ENCODE data around the gene KCNJ1. TPM values are rescaled to one million over a fixed set of nuclear protein-coding genes. Genes with fewer than 3 reads are reported as not detected.

Gene KCNJ1
- total RNA-seq, 2 experiments from 2014 or later: not detected

DNA sequence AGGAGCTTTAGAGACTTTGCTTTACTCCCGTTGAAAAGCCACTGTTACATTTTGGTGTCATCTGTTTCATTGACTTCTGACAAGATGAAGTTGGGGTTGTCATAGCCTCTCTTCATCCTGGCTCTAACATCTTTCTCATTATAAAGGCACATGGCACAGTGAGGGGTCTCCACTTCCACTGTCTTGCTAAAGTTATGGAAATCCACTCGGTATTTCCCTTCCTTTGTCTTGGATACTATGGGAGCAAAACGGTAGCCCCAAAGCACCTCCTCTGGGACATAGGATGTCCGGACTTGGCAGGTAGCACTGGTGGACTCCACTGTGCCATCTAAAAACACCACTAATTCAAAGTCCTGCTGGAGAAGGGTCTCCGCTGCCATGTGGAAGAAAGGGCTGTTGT lies 28.0 kb downstream of the KCNJ1 start:
- peaks cover 67% of the 10 kb centered on the region for H3K4me1 Mint-ChIP-seq (ENCODE audit: low read depth)

DNA sequence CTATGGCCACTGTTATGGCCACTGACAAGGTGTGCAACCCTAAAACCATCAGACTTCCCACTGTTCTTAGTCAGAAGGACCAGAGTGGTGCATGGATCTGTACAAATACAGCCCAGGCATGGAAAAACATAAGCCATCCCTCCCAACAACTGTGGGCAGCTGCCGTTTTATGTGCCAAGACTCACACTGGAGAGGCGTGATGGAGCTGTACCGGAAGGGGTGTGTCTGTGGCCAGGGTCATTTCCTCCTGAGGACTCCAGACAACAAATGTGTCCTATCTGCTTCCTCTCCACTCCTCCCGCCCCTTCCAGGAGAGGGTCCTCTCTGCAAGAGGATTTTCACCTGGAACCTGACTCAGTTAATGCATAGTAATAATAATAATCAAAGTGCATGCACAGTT lies 29.5 kb downstream of the KCNJ1 start:
- no peak overlapping the region for H3K27ac Mint-ChIP-seq
- H3K9me3 Mint-ChIP-seq: no peaks in the 10 kb centered on the region
- intact Hi-C loops (cut with micrococcal nuclease): loop anchor here (10.0 kb wide), 1 partner anchor 1923 kb away; no protein-coding TSS in a partner anchor
- peak; percentile 57 for DNase-seq
- H3K4me1 Mint-ChIP-seq (ENCODE audit: low read depth): peaks cover 53% of the 10 kb centered on the region
- ChIA-PET POLR2A (no interaction called here), CTCF (interaction anchor here (0.8 to 2.1 kb wide), 2 partner anchors 11 to 21 kb away, joined by 3 to 10 read pairs; no protein-coding TSS in a partner anchor)
- no peak overlapping the region for H3K4me3 Mint-ChIP-seq
- no peaks in the 10 kb centered on the region for H3K36me3 Mint-ChIP-seq
- no peaks in the 10 kb centered on the region for H3K27me3 Mint-ChIP-seq

More for the DNA sequence above, 28.0 kb downstream of the KCNJ1 start:
- no peak for DNase-seq
- Mint-ChIP-seq H3K27me3 (no peaks in the 10 kb centered on the region), H3K9me3 (no peaks in the 10 kb centered on the region), H3K4me3 (no peak overlapping the region), H3K36me3 (no peaks in the 10 kb centered on the region), H3K27ac (no peak overlapping the region)
- CTCF ChIA-PET: interaction anchor here (2.1 to 2.8 kb wide), 2 partner anchors 9 to 682 kb away, joined by 10 to 11 read pairs; no protein-coding TSS in a partner anchor
- POLR2A ChIA-PET: no interaction called here
- intact Hi-C loops (cut with micrococcal nuclease): loop anchor here (10.0 kb wide), 1 partner anchor 1924 kb away; no protein-coding TSS in a partner anchor

DNA sequence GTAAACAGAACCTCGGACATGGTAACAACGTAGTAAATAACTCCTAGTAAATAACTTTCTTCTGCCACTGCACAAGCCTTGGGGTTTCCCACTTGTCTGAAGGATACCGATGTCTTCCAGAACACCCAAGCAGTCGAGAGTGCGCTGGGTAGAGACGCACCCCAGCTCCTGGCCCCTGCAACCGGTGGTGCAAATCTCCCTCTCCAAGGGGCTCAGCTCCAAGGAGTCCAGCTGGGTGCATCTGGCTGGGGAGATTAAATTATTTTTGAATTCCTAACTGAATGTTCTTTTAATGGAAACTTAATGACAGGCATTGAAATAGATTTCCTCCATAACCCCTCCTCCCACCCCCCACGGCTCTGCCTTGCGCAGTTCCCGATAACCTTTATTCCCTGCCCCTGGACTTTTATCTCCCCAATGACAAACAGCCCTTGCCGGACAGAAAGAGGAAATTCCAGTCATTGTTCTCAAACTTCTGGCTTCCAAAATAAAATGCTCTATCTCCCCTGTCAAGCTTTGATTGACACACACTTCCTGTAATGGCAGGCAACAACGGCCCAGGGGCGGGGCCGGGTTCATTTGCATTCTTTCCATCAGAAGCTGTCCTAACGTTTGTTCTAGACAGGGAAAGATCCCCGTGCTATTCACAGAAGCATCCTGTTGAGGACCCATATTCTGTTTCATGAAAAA lies 31.2 kb downstream of the KCNJ1 start:
- no peaks in the 10 kb centered on the region for H3K36me3 Mint-ChIP-seq
- H3K27ac Mint-ChIP-seq: no peak overlapping the region
- H3K27me3 Mint-ChIP-seq: no peaks in the 10 kb centered on the region
- ChIA-PET CTCF (interaction anchor here (2.3 kb wide), 1 partner anchor 678 kb away, joined by 6 read pairs; no protein-coding TSS in a partner anchor), POLR2A (no interaction called here)
- intact Hi-C loops (cut with micrococcal nuclease): loop anchor here (10.0 kb wide), 1 partner anchor 1921 kb away; no protein-coding TSS in a partner anchor
- no peaks in the 10 kb centered on the region for H3K9me3 Mint-ChIP-seq
- DNase-seq: no peak
- H3K4me3 Mint-ChIP-seq: no peak overlapping the region
- peaks cover 44% of the 10 kb centered on the region for H3K4me1 Mint-ChIP-seq (ENCODE audit: low read depth)

DNA sequence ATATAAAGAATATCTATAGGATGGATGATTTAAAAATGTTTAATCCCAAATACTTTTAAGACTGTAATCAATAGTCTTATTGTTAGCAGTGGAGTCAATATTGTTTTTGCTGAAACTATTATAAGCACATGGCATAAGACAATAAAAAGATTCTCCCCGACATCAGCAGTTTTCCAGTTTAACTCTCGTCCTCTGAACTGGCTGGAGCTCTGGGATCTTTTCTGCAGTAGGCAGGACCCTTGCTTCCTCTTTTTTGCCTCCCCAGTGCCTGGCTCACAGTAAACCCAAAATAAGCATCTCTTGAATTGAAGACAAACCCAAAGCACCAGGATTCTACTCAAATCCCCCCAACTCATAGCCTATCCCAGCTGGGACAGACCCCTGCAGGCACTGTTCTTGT lies 32.9 kb downstream of the KCNJ1 start:
- peaks cover 41% of the 10 kb centered on the region for H3K4me1 Mint-ChIP-seq (ENCODE audit: low read depth)
- intact Hi-C loops (cut with micrococcal nuclease): loop anchor here (5.0 to 10.0 kb wide), 3 partner anchors 307 to 1919 kb away; no protein-coding TSS in a partner anchor
- CTCF ChIA-PET: no interaction called here

DNA sequence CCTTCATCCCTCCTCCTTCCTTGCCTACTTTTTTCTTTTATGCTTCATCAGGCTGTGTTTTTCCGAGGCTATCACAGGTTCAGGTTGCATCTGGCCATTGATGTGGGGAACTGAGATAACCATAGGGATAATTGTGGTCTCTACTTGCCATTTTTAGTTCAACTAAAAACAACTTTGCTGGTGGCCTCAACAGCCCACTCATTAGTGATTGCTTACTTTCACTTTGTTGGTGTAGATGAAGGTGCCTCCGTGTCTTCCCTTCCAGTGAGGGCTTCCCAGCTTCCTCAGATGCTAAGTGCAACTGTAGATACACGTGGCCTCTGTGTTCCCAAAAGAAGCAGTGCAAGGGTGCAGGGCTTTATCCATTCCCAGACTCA lies 35.0 kb downstream of the KCNJ1 start:
- DNase-seq: no peak
- no peak overlapping the region for H3K4me3 Mint-ChIP-seq
- H3K9me3 Mint-ChIP-seq: no peaks in the 10 kb centered on the region
- no peaks in the 10 kb centered on the region for H3K36me3 Mint-ChIP-seq
- POLR2A ChIA-PET: no interaction called here
- intact Hi-C loops (cut with micrococcal nuclease): loop anchor here (5.0 to 10.0 kb wide), 3 partner anchors 305 to 1917 kb away; no protein-coding TSS in a partner anchor
- H3K27ac Mint-ChIP-seq: no peak overlapping the region
- H3K4me1 Mint-ChIP-seq (ENCODE audit: low read depth): peaks cover 21% of the 10 kb centered on the region
- no peaks in the 10 kb centered on the region for H3K27me3 Mint-ChIP-seq
- CTCF ChIA-PET: interaction anchor here (0.7 to 4.7 kb wide), 18 partner anchors 13 to 800 kb away, joined by 3 to 76 read pairs (median 12); no protein-coding TSS in a partner anchor

More for the DNA sequence above, 32.9 kb downstream of the KCNJ1 start:
- Mint-ChIP-seq H3K4me3 (no peak overlapping the region), H3K36me3 (no peaks in the 10 kb centered on the region), H3K9me3 (no peaks in the 10 kb centered on the region), H3K27ac (no peak overlapping the region), H3K27me3 (no peaks in the 10 kb centered on the region)
- no peak for DNase-seq
- POLR2A ChIA-PET: no interaction called here

DNA sequence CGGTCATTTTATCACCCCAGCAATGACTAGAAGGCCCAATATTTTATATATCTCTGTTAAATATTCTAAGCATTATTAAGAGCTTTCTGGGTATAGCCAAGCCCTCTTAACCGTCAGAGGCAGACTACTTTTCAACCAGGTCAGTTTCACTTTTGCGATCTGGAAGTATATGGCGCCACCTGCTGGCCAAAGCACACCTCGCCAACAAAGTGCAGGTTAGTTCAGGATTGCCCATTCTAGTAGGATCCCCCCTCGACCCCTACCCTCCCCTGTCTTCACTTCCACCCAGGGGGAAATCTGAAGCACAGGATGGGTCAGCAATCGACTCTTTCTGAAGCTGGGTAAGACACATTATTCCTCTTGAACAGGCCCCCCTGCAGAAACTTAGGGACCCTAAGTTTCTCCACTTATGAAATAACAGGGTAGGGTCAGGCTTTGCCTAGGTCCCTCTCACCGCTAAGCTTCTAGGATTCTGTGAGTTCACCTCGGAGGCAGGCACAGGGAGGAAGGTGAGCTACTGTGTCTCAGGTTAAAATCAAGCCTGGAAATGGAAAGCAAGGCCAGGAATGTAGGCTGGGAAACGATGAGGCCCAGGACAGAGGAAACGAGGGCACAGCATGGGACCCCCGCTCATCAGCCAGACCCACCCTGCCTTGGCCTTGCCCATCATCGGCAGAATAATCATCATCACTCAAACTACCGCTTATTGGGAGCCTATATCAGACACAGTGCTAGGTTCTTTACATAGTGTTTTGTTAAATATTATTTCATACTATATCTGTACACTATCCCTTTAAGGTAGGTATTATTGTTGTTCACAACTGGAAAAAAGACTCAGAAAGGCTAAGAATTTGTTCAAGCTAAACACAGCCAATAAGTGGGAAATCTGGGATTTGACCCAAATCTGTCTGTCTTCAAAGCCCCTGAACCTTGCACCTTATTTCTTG lies 35.6 kb downstream of the KCNJ1 start:
- H3K36me3 Mint-ChIP-seq: no peaks in the 10 kb centered on the region
- peaks cover 19% of the 10 kb centered on the region for H3K4me1 Mint-ChIP-seq (ENCODE audit: low read depth)
- H3K27me3 Mint-ChIP-seq: no peaks in the 10 kb centered on the region
- ChIA-PET CTCF (interaction anchor here (0.5 to 4.7 kb wide), 70 partner anchors 9 to 799 kb away, joined by 3 to 76 read pairs (median 4); no protein-coding TSS in a partner anchor), POLR2A (interaction anchor here (0.7 to 1.6 kb wide), 8 partner anchors 9 to 792 kb away, joined by 3 to 6 read pairs (median 4); partner anchors contain the start of gene FLI1)
- H3K9me3 Mint-ChIP-seq: no peaks in the 10 kb centered on the region
- intact Hi-C loops (cut with micrococcal nuclease): loop anchor here (1.0 to 10.0 kb wide), 13 partner anchors 28 to 1917 kb away; partner anchors contain the start of gene FLI1
- DNase-seq: peak; percentile 93
- H3K27ac Mint-ChIP-seq: peak overlapping the region; percentile 89
- H3K4me3 Mint-ChIP-seq: peak overlapping the region; percentile 30

DNA sequence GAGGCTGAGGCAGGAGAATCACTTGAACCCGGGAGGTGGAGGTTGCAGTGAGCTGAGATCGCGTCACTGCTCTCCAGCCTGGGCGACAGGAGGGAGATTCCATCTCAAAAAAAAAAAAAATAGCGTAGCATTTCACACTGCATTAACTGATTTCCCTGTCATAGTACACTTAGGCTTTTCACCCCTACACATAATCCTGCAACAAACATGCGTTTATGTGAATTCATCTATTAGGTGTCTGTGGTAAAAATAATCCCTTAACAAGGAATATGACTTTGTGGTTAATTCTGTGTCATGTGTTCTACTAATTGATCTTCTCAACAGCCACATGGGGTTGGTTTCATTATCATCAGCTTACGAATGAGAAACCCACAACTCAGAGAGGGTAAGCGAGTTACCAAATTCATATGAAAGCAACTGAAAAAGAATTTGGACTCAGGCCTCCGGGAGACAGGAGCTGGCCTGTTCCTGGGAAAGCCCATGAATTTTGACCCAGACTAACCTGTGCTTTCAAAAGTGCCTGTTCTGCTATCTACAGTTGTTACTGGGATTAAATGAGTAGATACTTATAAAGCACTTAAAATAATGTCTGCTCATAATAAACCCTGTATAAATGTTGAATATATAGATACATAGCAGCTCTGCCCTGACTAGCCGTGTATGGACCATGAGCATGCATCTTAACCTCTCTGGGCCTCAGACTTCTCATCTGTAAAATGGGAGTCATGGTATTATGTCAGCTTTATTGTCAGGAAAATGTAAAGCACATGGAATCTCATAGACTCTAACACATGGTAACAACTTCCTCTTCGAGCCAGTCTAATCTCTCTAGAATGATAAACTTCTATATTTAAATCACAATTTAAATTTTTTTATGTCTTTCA lies 36.6 kb downstream of the KCNJ1 start:
- H3K9me3 Mint-ChIP-seq: no peaks in the 10 kb centered on the region
- intact Hi-C loops (cut with micrococcal nuclease): loop anchor here (1.0 to 10.0 kb wide), 13 partner anchors 29 to 1916 kb away; partner anchors contain the start of gene FLI1
- ChIA-PET CTCF (interaction anchor here (0.5 to 4.7 kb wide), 75 partner anchors 9 to 801 kb away, joined by 3 to 76 read pairs (median 4); partner anchors contain the start of gene FLI1), POLR2A (interaction anchor here (0.6 to 1.6 kb wide), 11 partner anchors 10 to 791 kb away, joined by 3 to 6 read pairs (median 4); partner anchors contain the start of gene FLI1)
- peaks cover 19% of the 10 kb centered on the region for H3K4me1 Mint-ChIP-seq (ENCODE audit: low read depth)
- peak overlapping the region; percentile 89 for H3K27ac Mint-ChIP-seq
- H3K27me3 Mint-ChIP-seq: no peaks in the 10 kb centered on the region
- H3K36me3 Mint-ChIP-seq: no peaks in the 10 kb centered on the region
- H3K4me3 Mint-ChIP-seq: peak overlapping the region; percentile 52
- peak; percentile 33 for DNase-seq

DNA sequence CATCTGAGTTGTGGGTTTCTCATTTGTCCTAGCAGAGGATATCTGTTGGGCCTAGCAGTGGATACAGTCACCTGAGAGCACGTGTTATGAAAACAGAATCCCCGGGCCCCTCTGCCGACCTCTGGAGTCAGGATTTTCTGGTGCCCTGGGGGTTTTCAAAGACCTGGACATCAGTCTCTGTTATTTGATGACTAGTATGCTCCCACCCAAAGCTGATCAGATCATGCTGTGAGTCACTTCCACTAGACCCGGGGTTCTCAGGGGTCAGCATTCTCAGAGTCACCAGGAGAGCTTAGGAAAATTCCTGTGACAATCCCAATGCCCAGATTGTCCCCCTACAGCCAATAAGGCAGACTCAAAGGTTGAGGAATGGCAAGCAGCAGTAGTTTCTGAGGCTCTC lies 38.7 kb downstream of the KCNJ1 start:
- DNase-seq: no peak
- Mint-ChIP-seq H3K4me3 (no peak overlapping the region), H3K9me3 (no peaks in the 10 kb centered on the region), H3K36me3 (no peaks in the 10 kb centered on the region), H3K4me1 (ENCODE audit: low read depth) (peaks cover 19% of the 10 kb centered on the region), H3K27ac (no peak overlapping the region), H3K27me3 (no peaks in the 10 kb centered on the region)
- ChIA-PET POLR2A (no interaction called here), CTCF (interaction anchor here (0.6 to 2.5 kb wide), 6 partner anchors 17 to 1637 kb away, joined by 3 to 8 read pairs (median 4); no protein-coding TSS in a partner anchor)
- intact Hi-C loops (cut with micrococcal nuclease): no loop called here

DNA sequence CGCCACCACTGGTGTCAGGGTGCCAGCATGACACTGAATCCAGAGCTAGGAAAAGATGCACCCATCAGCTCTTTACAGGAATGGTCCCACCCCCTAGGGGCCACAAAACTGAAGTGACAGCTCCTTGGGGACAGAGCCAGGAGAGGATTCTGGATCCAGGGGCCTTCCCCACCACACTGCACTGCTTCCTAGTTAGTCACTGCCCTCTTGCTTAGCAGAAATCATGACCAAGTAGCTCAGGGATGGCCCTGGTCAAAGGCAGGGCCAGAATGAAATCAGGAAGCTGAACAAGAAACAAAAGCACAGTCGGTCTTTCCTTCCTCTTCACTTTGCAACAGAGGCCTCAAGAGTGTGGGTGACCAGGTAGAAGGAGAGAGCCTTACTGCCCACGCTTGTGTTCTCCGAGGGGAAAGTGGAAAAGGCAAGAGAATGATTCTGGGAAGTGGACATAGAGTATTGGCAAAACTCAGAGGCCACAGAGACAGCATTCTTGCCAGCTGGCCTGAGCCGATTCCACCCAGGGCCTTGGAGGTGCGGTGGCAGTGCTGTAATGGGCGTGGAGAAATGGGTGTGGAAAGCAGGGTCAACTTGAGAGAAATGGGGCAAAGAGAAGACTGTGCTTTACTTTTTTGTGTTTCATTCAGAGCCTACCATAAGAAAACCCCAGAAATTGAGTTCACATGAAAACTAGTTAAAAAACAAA lies 39.8 kb downstream of the KCNJ1 start:
- Mint-ChIP-seq H3K4me1 (ENCODE audit: low read depth) (peaks cover 19% of the 10 kb centered on the region), H3K9me3 (no peaks in the 10 kb centered on the region), H3K27me3 (no peaks in the 10 kb centered on the region), H3K27ac (peak overlapping the region; percentile 49), H3K36me3 (no peaks in the 10 kb centered on the region), H3K4me3 (no peak overlapping the region)
- ChIA-PET POLR2A (no interaction called here), CTCF (interaction anchor here (0.7 to 2.5 kb wide), 7 partner anchors 16 to 1636 kb away, joined by 3 to 8 read pairs (median 4); no protein-coding TSS in a partner anchor)
- intact Hi-C loops (cut with micrococcal nuclease): no loop called here
- DNase-seq: no peak

DNA sequence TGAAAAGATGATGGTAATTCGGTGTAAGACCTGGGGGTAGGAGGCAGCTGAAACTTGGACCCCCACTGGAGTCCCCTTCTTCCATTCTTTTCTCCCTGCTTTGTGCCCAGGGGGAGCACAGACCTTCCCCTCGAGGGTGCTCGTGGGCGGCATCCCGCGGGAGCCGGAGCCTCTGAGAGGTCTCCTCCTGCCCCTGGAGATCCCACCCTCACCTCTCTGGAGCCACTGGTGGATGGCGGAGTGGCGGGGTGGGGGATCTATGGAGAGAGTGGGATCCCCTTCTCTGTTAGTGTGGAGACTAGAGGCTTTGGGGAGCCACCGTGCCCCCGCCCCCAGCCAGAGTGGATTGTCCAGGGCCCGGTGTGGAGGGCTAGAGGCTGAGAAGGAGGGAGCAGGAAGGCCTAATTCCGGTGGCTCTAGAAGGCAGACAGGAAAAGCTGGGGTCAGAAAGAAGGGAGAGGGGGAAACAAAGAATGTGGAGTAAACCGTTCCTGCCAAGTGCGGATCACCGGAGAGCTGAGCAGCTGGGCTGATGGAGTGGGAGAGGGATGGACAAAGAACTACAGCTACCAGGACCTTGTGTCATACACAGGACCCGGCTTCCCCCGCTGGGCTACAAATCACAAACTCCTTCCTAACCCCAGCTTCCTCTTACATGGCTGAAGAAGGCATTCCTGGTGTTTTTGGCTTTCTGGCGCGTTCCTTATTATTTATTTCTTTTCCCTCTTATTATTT lies 41.9 kb downstream of the KCNJ1 start:
- ChIA-PET POLR2A (no interaction called here), CTCF (interaction anchor here (1.1 to 1.3 kb wide), 2 partner anchors 60 to 366 kb away, joined by 3 read pairs; no protein-coding TSS in a partner anchor)
- Mint-ChIP-seq H3K27me3 (no peaks in the 10 kb centered on the region), H3K9me3 (no peaks in the 10 kb centered on the region), H3K4me1 (ENCODE audit: low read depth) (peaks cover 6% of the 10 kb centered on the region), H3K27ac (no peak overlapping the region), H3K4me3 (no peak overlapping the region), H3K36me3 (no peaks in the 10 kb centered on the region)
- no peak for DNase-seq
- intact Hi-C loops (cut with micrococcal nuclease): no loop called here

Data from activated CD4-positive, alpha-beta memory T cell treated with anti-CD3 and anti-CD28 coated beads for 36 hours (primary cell).